Hematopoietic multipotent progenitor cell treated with erythropoietin and hydrocortisone succinate and interleukin-3 and kit ligand, for 17 days (in vitro differentiated cells): ENCODE results near the gene VSIG8.

Experiments used
- DNase-seq: peaks from one replicate; pipeline ENCODE4 v3.0.0-alpha.2; 2015; ENCODE audit warnings: low spot score

Gene VSIG8

GRCh38 chr1:159883134-159883533 is 20.7 kb upstream of the VSIG8 start:
- no peak for DNase-seq

GRCh38 chr1:159882527-159882862 is 20.0 kb upstream of the VSIG8 start:
- DNase-seq = no peak

- DNase-seq = peak; percentile 67
Observed at GRCh38 chr1:159881622-159882526, 19.4 kb upstream of the VSIG8 start.

DNA sequence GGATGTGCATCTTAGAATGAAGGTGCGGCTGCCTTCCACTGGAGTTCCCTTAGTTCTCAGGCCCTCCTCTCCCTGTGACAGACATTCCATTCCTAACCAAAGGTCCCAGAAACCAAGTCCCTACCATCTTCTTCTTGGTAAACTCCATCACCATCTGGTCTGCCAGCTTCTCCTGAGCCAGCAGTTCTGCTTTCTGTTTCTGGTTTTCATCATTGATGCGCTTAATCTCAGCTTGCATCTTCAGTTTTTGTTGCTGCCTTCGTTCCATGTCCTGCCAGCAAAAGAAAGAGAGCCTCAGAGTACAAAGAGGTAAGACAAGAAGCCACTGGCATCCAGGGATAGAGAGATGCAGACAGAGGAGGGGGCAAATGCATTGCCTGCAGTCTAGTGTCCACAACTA is 18.0 kb upstream of the VSIG8 start:
- no peak for DNase-seq

DNA sequence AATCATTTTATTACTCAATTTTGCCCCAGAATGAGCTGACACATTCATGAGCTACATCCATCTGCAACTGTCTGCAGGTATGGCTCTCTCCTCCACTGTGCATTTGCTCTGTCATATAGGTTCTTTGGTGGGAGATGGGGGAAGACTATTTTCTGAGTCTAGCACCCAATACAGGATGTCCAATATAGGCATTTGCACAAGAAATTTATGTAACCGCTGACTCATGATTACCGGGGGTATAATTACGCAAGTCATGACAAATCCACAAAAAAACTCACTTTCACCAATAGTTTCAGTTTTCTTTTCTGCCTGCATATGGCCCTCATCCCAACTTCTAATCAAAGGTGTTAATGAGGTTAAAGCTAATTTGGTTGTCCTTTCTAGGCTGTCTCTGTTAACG is 17.5 kb upstream of the VSIG8 start:
- DNase-seq = peak; percentile 52

GRCh38 chr1:159879136-159879535 is 16.7 kb upstream of the VSIG8 start:
- no peak for DNase-seq

GRCh38 chr1:159877695-159878444 is 15.4 kb upstream of the VSIG8 start:
- DNase-seq = peak; percentile 16

DNA sequence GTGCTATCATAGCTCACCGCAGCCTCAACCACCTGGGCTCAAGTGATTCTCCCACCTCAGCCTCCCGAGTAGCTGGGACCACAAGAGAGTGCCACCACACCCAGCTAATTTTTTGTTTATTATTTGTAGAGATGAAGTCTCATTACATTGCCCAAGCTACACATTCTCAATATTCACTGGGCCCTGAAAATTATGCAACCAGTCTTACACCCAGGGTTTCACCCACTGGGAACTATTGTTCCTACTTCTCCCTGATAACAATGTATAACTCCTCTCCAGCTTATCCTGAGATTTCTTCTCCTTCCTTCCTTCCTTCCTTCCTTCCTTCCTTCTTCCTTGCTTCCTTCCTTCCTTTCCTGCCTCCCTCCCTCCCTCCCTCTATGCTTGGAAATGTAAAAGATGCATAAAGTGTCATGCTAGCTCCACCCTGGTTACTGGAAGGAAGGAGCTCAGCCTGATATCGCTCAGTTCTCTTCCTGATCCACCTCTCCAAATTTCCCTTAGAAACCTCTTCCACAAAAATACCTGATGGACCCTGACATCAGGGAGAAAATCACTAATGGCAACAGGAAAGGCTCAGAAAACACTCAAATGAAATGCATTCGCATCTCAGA is 11.2 kb upstream of the VSIG8 start:
- no peak for DNase-seq

GRCh38 chr1:159872891-159873290 is 10.4 kb upstream of the VSIG8 start:
- no peak for DNase-seq

- DNase-seq = no peak
Observed at GRCh38 chr1:159870704-159871103, 8.2 kb upstream of the VSIG8 start.

- DNase-seq = no peak
Observed at GRCh38 chr1:159869607-159870006, 7.2 kb upstream of the VSIG8 start.

DNA sequence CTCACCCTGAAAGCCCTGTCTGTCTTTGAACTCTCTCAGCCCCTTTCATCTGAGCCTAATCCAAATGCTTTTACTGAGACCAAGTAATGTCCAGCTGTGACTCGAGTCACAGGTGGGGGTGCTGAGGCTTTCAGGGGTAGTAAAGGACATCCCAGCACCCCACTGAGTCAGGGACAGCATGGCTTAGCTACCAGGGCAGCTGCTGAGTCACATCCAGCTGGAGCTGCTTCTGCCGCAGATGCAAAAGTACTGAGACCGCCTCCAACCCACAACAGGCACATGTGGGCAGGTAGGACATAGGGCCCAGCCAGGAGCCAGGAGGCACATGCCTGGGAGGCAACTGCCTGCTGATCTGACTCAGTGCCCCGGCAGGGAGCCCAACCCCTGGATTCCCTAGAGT is 6.7 kb upstream of the VSIG8 start:
- no peak for DNase-seq

GRCh38 chr1:159868766-159869165 is 6.3 kb upstream of the VSIG8 start:
- DNase-seq = no peak

DNA sequence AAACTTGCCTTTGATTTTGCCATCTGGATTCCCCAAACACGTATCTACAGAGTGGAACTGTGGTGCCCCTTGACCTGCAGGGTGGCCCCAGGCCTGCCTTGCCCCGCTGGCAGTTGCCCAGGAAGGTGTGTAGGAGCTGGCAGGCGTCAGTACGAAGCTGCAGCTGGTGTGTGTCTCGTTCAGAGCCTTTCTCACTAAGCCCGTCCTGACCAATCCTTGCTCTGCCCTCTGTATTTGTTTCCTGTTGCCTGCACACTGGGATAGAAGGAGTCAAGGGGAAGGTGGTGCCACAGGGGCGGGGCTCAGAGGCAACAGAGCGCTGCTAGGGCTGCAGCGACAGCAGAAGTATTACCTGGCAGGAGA is 5.2 kb upstream of the VSIG8 start:
- no peak for DNase-seq

- no peak for DNase-seq
Observed at GRCh38 chr1:159866905-159867663, 4.6 kb upstream of the VSIG8 start.

DNA sequence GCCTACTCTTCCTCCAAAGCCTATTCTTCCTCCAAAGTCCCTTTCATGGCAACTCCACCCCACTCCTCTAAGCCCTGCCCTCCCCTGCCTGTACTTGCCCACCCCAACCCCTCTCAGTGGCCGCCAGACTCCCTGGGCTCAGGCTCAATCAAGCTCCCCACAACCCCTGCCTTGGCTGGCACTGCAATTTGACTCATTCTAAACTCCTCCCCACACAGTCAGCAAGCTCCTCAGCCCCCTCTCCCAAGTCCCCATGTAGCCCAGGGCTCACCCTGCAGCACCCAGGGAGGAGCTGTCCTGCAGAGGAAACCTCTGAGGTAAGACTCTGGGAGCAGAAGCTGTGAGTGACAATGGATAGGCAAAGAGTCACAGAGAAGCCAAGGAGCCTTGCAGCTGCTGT is 3.6 kb upstream of the VSIG8 start:
- no peak for DNase-seq

GRCh38 chr1:159864262-159864661 is 1.8 kb upstream of the VSIG8 start:
- no peak for DNase-seq

DNA sequence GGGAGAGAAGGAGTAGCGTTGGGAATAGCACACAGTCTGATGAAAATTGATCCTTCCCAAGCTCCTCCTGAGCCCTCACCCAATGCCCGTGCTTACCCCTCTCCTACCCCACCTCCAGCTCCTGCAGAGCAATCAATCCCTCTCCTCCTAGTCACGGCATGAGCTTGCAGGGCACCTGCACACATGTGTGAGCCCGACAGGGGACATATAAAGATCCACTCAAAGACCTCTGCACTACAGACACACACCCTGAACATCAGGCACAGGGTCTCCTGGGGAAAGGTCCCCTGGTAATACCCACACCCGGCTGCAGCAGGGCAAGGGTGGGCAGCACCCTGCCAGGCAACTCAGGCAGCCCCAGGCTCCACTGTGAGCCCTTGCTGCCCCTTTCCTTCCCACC is 426 bp downstream of the VSIG8 start:
- no peak for DNase-seq

- no peak for DNase-seq
Observed at GRCh38 chr1:159861218-159861617, 1.2 kb downstream of the VSIG8 start.

- DNase-seq = no peak
Observed at GRCh38 chr1:159860456-159860855, 2.0 kb downstream of the VSIG8 start.

GRCh38 chr1:159859767-159860322 is 2.6 kb downstream of the VSIG8 start:
- no peak for DNase-seq

GRCh38 chr1:159857889-159858288 is 4.6 kb downstream of the VSIG8 start:
- DNase-seq = no peak
